ENCODE results near the gene C1S.

The C1S gene

GRCh38 chr12:7079826-7080125, 19.3 kb downstream of the C1S start:
- FAIRE-seq: no peak

DNA sequence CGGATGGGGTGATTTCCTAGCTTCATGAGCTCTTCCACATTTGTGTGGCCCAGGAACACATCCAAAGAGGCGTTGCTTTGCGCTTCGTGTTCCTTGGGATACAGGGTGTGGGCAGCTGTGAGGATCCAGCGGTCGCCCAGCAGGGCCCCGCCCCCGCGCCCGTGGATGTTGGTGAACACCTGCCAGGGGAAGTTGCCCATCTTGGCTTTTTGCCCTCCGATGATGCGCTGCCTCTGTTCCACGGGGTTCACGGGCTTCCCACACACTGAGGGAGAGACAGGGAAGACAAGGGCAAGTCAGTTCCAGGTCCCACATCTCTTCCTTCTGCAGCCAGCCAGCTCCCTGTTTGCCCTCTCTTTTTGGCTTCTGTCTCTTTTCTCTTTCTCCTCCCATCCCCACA, 20.5 kb downstream of the C1S start:
- no peak for FAIRE-seq

DNA sequence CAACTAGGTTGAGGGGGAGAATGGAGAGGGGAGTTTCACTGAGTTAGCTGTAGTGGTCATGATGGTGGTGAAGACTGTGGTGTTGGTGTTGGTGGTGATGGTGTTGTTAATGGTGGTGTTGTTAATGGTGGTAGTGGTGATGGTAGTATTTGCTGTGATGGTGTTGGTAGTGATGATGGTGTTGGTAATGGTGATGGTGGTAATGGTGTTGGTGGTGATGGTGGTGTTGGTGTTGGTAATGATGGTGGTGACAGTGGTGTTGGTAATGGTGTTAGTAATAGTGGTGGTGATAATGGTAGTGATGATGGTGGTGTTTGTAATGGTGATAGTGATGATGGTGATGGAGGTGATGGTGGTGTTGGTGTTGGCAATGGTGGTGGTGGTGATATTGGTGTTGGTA, 22.6 kb downstream of the C1S start:
- FAIRE-seq: no peak

GRCh38 chr12:7089196-7089871, 28.8 kb downstream of the C1S start:
- FAIRE-seq: no peak

DNA sequence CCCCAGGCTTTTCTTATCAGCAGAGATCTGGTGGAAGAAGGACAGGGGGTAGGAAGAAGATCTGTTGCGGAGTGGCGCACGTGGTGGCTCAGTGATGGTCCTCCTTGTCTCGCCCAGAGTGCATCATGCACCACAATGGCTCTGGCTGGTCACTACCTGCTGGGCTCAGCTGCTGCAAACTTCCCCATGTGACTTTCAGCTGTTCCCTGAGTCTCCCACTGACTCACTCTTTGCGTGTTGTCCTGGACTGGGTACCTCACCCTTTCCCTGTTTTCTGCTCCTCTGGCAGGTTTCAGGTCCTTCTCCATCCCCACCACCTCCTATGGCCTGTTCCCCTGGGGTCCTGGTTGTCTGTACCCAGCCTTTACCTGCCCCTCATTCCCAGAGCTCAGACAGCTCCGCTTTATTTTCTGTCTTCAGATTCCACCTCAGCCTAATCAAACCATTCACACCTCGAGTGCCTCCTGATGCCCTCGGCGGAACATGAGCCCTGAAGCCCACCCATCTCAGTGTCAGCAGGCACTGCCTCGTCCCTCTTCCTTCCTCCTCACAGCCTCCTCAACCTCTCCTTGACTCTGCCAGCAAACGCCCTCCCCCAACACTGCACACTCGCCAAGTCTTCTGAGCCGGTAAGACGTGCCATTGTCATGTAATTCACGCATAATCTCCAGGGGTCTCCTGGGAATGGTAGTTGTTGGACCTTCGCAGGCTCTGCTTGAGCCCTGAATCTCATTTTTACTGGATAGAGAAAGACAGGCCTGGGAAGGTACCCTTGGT, 29.9 kb downstream of the C1S start:
- no peak for FAIRE-seq

DNA sequence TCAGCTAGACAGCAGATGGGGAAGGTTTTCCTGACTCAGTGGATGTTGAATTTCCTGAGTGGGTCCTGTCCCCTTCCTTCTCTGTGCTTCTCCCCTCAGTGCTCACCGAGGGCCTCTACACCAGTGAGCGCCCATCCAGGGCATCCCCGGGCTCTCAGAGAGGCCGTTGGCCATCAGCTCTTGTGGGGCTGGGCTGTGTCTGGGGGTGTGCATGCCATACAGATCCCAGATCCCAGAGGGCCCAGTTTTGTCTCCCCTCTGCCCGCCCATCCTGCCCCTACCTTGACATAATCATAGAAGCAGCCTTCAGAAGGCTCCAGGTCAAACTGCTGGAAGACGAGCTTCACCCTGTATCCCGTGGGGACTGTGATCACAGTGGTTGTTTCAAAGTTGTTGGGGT, 30.7 kb downstream of the C1S start:
- FAIRE-seq: no peak

DNA sequence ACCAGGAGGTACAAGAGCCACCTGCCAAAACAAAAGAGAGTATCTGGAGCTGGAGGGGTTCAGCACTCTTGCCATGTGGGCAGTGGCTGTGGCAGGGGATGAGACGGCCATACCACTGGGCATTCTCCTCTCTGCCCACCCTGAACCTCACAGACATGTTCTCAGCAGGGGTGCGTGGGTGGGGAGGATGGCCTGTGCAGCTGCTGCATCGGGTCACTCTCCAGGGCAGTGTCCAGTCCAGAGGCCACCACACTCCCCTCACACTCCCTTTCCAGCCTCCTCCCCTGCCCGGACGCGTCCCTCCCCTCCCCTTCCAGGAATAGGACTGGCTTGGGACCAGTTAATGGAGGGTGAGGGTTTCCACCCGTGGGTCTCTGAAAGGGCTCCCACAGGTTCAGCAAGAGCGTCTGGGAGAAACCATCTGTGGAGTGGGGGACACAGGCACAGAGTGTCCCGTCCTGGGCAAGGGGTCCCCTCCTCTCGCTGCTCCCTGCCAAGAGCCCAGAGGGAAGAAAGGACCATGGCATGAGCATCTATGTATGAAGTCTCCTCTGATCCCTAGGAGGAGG, 31.2 kb downstream of the C1S start:
- no peak for FAIRE-seq

GRCh38 chr12:7092229-7092985, 31.9 kb downstream of the C1S start, which contains the start of gene C1R:
TSS of gene C1R (minus strand) at chr12:7092445. CDS start at chr12:7092388, 57 bp downstream.
- peak; percentile 95 for FAIRE-seq

GRCh38 chr12:7092986-7093460, 32.5 kb downstream of the C1S start:
- FAIRE-seq: no peak

DNA sequence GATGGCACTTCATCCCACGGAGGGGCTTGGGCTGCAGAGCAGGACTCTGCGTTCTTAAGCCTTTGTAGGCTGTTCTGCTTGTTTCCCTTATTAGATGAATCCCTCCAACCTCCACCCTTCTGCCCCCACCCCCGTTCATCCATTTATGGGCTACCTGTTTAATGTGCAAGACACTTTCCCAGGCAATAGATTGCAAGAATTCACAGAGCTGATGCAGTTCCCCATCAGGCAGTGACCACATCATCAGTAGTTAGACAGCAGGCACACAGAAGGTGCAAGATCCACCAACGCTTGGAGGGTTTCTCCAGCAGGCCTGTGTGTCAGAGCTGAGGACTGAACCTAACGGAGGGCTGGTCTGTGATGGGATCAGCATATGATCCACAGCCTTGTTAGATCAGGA, 33.0 kb downstream of the C1S start:
- no peak for FAIRE-seq

DNA sequence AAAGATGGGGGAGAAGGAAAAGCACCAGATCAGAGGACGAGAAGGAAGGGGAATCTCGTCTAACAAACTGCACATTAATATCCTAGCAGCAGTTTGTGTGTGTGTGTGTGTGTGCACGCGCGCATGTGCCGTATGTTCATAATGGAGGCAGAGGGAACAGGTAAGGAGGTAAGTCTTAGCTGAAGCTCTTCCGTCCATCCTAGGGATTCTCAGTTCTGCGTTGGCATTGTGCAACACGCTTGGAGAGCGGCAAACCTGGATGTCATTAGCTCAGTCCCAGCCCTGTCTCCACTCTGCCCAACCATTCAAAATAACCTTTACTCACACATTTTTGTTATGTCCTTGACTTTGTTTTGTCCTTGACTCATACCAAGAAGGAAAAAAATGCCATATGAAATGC, 33.4 kb downstream of the C1S start:
- FAIRE-seq: no peak

- FAIRE-seq: no peak
Measured at GRCh38 chr12:7096006-7096932, 35.8 kb downstream of the C1S start.

DNA sequence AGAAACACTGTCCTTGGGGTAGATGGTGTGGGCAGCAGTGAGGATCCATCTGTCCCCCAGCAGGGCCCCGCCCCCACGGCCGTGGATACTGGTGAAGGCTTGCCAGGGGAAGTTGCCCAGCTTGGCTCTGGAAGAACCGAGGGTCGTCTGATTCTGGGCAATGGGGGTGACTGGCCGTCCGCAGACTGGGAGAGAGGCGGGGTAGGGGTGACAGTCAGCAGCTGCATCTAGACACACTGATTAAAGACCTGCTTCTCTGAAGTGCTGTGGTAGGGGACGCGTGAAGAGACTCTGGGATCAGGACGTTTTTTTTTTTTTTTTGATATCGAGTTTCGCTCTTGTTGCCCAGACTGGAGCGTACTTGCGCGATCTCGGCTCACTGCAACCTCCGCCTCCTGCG, 36.5 kb downstream of the C1S start:
- FAIRE-seq: no peak

GRCh38 chr12:7099290-7099996, 38.9 kb downstream of the C1S start:
- no peak for FAIRE-seq

DNA sequence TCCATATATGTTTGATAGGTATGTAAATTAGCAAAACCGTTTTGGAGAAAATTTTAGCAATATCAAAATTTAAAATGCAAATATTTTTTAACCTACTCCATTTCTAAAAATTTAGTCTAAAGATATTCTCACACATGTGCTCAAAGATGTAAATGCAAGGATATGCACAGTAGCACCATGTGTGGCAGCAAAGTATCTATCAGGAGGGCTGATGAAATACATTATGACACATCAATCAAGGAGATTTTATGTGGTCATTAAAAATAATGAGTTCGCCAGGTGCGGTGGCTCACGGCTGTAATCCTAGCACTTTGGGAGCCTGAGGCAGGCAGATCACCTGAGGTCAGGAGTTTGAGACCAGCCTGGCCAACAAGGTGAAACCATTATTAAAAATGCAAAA, 39.7 kb downstream of the C1S start:
- FAIRE-seq: no peak

- FAIRE-seq: no peak
Measured at GRCh38 chr12:7101047-7101693, 40.7 kb downstream of the C1S start.

DNA sequence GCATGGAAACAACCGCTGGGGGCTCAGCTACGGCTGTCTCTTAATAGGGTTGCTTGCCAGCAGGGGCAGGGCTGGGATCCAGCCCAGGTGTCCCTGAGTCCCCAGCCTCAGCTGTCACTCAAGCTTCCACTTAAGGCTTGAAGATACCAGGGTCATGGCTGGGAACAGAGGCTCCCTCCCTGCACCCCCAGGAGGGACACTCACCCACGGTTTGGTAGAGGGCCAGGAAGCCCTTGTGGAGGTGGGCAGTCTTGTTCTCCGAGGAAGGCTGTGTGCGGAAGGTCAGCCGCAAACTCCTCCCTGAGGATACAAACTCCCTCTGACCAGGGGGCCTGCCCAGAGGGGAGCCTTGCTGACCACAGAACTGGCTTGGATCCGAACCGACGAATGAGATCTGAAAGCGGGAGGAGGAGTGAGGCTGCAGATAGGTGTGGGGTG, 41.2 kb downstream of the C1S start:
- no peak for FAIRE-seq

DNA sequence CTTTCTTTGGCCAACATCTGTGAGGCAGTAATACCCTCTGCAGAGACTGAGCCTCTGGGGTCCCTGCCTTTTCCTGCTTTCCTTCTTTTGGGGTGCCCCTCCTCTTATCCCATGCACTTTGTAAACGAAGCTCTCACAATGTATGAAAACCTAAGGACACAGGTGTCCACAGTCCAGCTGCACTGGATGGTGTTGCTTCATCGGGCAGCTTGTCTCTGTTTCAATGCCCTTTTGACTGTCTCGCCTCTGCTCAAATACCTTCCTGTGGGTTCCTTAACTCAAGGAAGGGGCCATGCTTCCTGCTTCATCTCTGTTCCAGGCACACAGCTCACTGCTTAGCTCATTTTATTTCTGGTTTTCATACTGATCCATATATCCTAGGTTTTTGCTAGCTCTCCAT, 42.1 kb downstream of the C1S start:
- no peak for FAIRE-seq

GRCh38 chr12:7103837-7104584, 43.5 kb downstream of the C1S start:
- FAIRE-seq: no peak

GRCh38 chr12:7106082-7106481, 45.6 kb downstream of the C1S start:
- no peak for FAIRE-seq

Data from endometrium (tissue), 2 donors.